HG02571 (cell line): Measurements from ENCODE around the gene MRPL9.
"Not testable (repeated sequence)": the region's sequence is repeated elsewhere in the genome, so short reads cannot be mapped to it uniquely, and the experiment has no call there.

Source experiments
- ATAC-seq: cut with Tn5 transposase; IDR thresholded peaks from one replicate; pipeline ENCODE4 v1.9.1; 2021; ENCODE audit warnings: mild to moderate bottlenecking, moderate library complexity; ENCODE audit not compliant: unreplicated experiment

MRPL9 gene

GRCh38 chr1:151737026-151737425, 26.3 kb downstream of the MRPL9 start:
- no peak for ATAC-seq

- not testable (repeated sequence) for ATAC-seq
Observed at GRCh38 chr1:151733995-151734394, 29.3 kb downstream of the MRPL9 start.

- ATAC-seq = no peak
Observed at GRCh38 chr1:151733126-151733525, 30.2 kb downstream of the MRPL9 start.

- ATAC-seq = no peak
Observed at GRCh38 chr1:151729966-151730291, 33.4 kb downstream of the MRPL9 start.

- no peak for ATAC-seq
Observed at GRCh38 chr1:151729157-151729965, 33.9 kb downstream of the MRPL9 start.

- ATAC-seq = no peak
Observed at GRCh38 chr1:151728151-151729054, 34.9 kb downstream of the MRPL9 start.

GRCh38 chr1:151723726-151724370, 39.4 kb downstream of the MRPL9 start:
- ATAC-seq = no peak

- no peak for ATAC-seq
Observed at GRCh38 chr1:151721788-151722510, 41.3 kb downstream of the MRPL9 start.

- peak; percentile 77 for ATAC-seq
Observed at GRCh38 chr1:151720974-151721787, 42.1 kb downstream of the MRPL9 start, which contains the start of gene RIIAD1. TSS of gene RIIAD1 (plus strand) at chr1:151721522. CDS start at chr1:151721537, 15 bp downstream.

- no peak for ATAC-seq
Observed at GRCh38 chr1:151720554-151720953, 42.7 kb downstream of the MRPL9 start.

- ATAC-seq = no peak
Observed at GRCh38 chr1:151720125-151720524, 43.2 kb downstream of the MRPL9 start.

GRCh38 chr1:151718666-151719065, 44.6 kb downstream of the MRPL9 start:
- no peak for ATAC-seq

- ATAC-seq = no peak
Observed at GRCh38 chr1:151718011-151718431, 45.3 kb downstream of the MRPL9 start.

GRCh38 chr1:151716771-151717631, 46.3 kb downstream of the MRPL9 start, which contains the start of gene CELF3:
TSS of gene CELF3 (minus strand) at chr1:151716803. CDS start at chr1:151716020, 783 bp downstream.
- no peak for ATAC-seq

- no peak for ATAC-seq
Observed at GRCh38 chr1:151716405-151716762, 46.9 kb downstream of the MRPL9 start.

GRCh38 chr1:151715726-151716404, 47.4 kb downstream of the MRPL9 start:
- no peak for ATAC-seq

- ATAC-seq = no peak
Observed at GRCh38 chr1:151714820-151715725, 48.2 kb downstream of the MRPL9 start.
